GM12878 (cell line): ENCODE results near the gene MMP14.

Experiments used
- BHLHE40 ChIP-seq, 2 experiments: fragments of 450-650 bp in 1 of 2; IDR thresholded peaks; 2 replicates each; pipeline ENCODE4 v1.6.1; 2011 to 2017; ENCODE audit warnings: low read depth in 2 of 2, borderline replicate concordance in 1 of 2, improper control_type of control experiment in 1 of 2, low read length in 1 of 2, mild to moderate bottlenecking in 1 of 2
- CREM ChIP-seq: IDR thresholded peaks from 2 replicates; pipeline ENCODE4 v1.6.1; 2014; ENCODE audit warnings: antibody characterized with exemption, low read depth
- MXI1 ChIP-seq: fragments of 150-350 bp; IDR thresholded peaks from 2 replicates; pipeline ENCODE4 v1.6.1; 2011; ENCODE audit warnings: low read depth, mild to moderate bottlenecking, inconsistent platforms, low read length, improper control_type of control experiment
- MYC ChIP-seq: IDR thresholded peaks from 2 replicates; pipeline ENCODE4 v1.6.1; 2011; ENCODE audit warnings: mild to moderate bottlenecking, low read length, moderate library complexity, inconsistent platforms; ENCODE audit not compliant: insufficient read depth, insufficient replicate concordance, insufficient read length, severe bottlenecking
- NFYB ChIP-seq: IDR thresholded peaks from 2 replicates; pipeline ENCODE4 v1.6.1; 2011; ENCODE audit warnings: low read depth, mild to moderate bottlenecking, low read length, improper control_type of control experiment, moderate library complexity; ENCODE audit not compliant: insufficient read depth
- POLR2A ChIP-seq: IDR thresholded peaks from 2 replicates; pipeline ENCODE4 v1.6.1; 2011; ENCODE audit warnings: low read depth, mild to moderate bottlenecking, low read length
- SMARCA5 ChIP-seq: fragments of 450-650 bp; IDR thresholded peaks from 2 replicates; pipeline ENCODE4 v1.6.1; 2017; ENCODE audit warnings: mild to moderate bottlenecking
- SP1 ChIP-seq: IDR thresholded peaks from one replicate; pipeline ENCODE4 v1.6.1; 2011; ENCODE audit warnings: low read depth, low read length
- SUPT20H ChIP-seq: IDR thresholded peaks from 2 replicates; pipeline ENCODE4 v1.6.1; 2011; ENCODE audit warnings: low read depth, mild to moderate bottlenecking, low read length, moderate library complexity, borderline replicate concordance; ENCODE audit not compliant: control insufficient read depth
- ZNF274 ChIP-seq: IDR thresholded peaks from one replicate; pipeline ENCODE4 v1.8.0; 2011; ENCODE audit not compliant: insufficient read length, insufficient read depth
- TF ChIP-seq, protein P1 (sequence below): fragments of 450-650 bp; IDR thresholded peaks from 2 replicates; pipeline ENCODE4 v1.6.1; 2018; ENCODE audit warnings: borderline replicate concordance, mild to moderate bottlenecking; ENCODE audit not compliant: partially characterized antibody

DNA sequence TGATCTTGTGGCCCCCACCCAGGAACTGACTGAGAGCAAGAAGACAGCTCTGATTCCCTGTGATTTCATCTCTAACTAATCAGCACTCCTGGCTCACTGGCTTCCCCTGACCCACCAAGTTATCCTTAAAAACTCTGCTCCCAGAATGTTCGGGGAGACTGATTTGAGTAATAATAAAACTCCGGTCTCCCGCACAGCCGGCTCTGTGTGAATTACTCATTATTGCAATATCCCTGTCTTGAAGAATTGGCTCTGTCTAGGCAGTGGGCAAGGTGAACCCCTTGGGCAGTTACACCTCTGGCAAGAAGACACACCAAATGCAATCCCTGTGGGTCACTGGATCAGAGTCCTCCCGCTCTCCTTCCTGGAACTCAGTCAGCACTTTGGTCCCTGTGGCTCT is 42.4 kb upstream of the MMP14 start:
- TF ChIP-seq NFYB (no peak), CREM (no peak), SUPT20H (no peak), MYC (no peak), POLR2A (no peak), BHLHE40 (IDR thresholded peaks at IDR 0.05; ENCODE audit: borderline replicate concordance in 1 of 2, low read depth in 2 of 2, low read length in 1 of 2) (no peak), ZNF274 (no peak), SMARCA5 (no peak), SP1 (no peak), MXI1 (no peak)
- TF ChIP-seq, protein P1, sequence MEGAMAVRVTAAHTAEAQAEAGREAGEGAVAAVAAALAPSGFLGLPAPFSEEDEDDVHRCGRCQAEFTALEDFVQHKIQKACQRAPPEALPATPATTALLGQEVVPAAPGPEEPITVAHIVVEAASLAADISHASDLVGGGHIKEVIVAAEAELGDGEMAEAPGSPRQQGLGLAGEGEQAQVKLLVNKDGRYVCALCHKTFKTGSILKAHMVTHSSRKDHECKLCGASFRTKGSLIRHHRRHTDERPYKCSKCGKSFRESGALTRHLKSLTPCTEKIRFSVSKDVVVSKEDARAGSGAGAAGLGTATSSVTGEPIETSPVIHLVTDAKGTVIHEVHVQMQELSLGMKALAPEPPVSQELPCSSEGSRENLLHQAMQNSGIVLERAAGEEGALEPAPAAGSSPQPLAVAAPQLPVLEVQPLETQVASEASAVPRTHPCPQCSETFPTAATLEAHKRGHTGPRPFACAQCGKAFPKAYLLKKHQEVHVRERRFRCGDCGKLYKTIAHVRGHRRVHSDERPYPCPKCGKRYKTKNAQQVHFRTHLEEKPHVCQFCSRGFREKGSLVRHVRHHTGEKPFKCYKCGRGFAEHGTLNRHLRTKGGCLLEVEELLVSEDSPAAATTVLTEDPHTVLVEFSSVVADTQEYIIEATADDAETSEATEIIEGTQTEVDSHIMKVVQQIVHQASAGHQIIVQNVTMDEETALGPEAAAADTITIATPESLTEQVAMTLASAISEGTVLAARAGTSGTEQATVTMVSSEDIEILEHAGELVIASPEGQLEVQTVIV: no peak
